GM12892 (cell line): ENCODE results near the gene JDP2.

Experiments
- DNase-seq: peaks from one replicate; pipeline ENCODE4 v3.0.0; 2011; ENCODE audit not compliant: insufficient read length
- FAIRE-seq: peaks from 2 replicates; lab custom pipeline; 2011; peaks lifted over from hg19 to GRCh38; lab: Jason Lieb, UNC
- POLR2A ChIP-seq: IDR thresholded peaks from 2 replicates; pipeline ENCODE4 v1.6.1; 2011; ENCODE audit warnings: low read depth, low read length, control low read depth
- POLR2AphosphoS5 ChIP-seq: IDR thresholded peaks from 2 replicates; pipeline ENCODE4 v1.6.1; 2011; ENCODE audit warnings: low read depth, low read length, control low read depth
- TAF1 ChIP-seq: IDR thresholded peaks from 2 replicates; pipeline ENCODE4 v1.6.1; 2011; ENCODE audit warnings: low read depth, mild to moderate bottlenecking, control low read depth, low read length, borderline replicate concordance

JDP2 gene

GRCh38 chr14:75520852-75521251 lies 93.0 kb downstream of the JDP2 start:
- no peak for DNase-seq
- TF ChIP-seq TAF1 = no peak
- TF ChIP-seq POLR2AphosphoS5 = no peak
- FAIRE-seq = no peak

- no peak for FAIRE-seq
- DNase-seq = no peak
- TF ChIP-seq TAF1 = no peak
- TF ChIP-seq POLR2A = no peak
- TF ChIP-seq POLR2AphosphoS5 = no peak
Measured at GRCh38 chr14:75521415-75522199, 93.8 kb downstream of the JDP2 start.

GRCh38 chr14:75522224-75522982 lies 94.6 kb downstream of the JDP2 start, which contains the start of gene BATF:
Gene BATF, plus strand, starts transcription at chr14:75522469. Its CDS starts 214 bp downstream, at chr14:75522683.
- TF ChIP-seq POLR2A (peak; percentile 93), POLR2AphosphoS5 (peak; percentile 96), TAF1 (peak; percentile 88)
- DNase-seq (peak; percentile 46), FAIRE-seq (peak; percentile 91)

GRCh38 chr14:75522983-75523318 lies 95.1 kb downstream of the JDP2 start:
- FAIRE-seq (no peak), DNase-seq (no peak)
- no peak for TF ChIP-seq TAF1
- no peak for TF ChIP-seq POLR2AphosphoS5
- no peak for TF ChIP-seq POLR2A
